Left renal pelvis (tissue), 4 donors: ENCODE measurements around the gene SH3BP1. TPM values are rescaled to one million over a fixed set of nuclear protein-coding genes. Genes with fewer than 3 reads are reported as not detected.
"Not testable (repeated sequence)": the region's sequence is repeated elsewhere in the genome, so short reads cannot be mapped to it uniquely, and the experiment has no call there.

ENCODE experiments used
- DNase-seq, 4 donors: peaks; one replicate each; pipeline ENCODE4 v3.0.0-alpha.2; 2013; ENCODE audit warnings: low read depth in 4 of 4, low spot score in 3 of 4
- polyA plus RNA-seq, 4 donors: library from polyadenylated mRNA; unstranded; fragments of 120-200 nt; gene quantifications; one replicate each; pipeline ENCODE4 v1.2.1, GENCODE V29; 2013; ENCODE audit not compliant: insufficient read length in 4 of 4

Gene SH3BP1
- 10 to 100 TPM; 16.1 to 27.5 (median 24.1) TPM for polyA plus RNA-seq

- DNase-seq, result peak in 1 of 4 donors; percentile 46
Measured at GRCh38 chr22:37639070-37639760, at the start of gene SH3BP1. Gene SH3BP1, plus strand, starts transcription at chr22:37639669. Its CDS starts 119 bp downstream, at chr22:37639788.

GRCh38 chr22:37591081-37591480, 48.4 kb upstream of the SH3BP1 start:
- DNase-seq, result not testable (repeated sequence)

GRCh38 chr22:37591823-37592404, 47.6 kb upstream of the SH3BP1 start:
- DNase-seq, result no peak

- no peak for DNase-seq
Measured at GRCh38 chr22:37594237-37594636, 45.2 kb upstream of the SH3BP1 start.

- no peak for DNase-seq
Measured at GRCh38 chr22:37599153-37599552, 40.3 kb upstream of the SH3BP1 start.

- no peak for DNase-seq
Measured at GRCh38 chr22:37601203-37601539, 38.3 kb upstream of the SH3BP1 start.

GRCh38 chr22:37601540-37602442, 37.7 kb upstream of the SH3BP1 start:
- DNase-seq, result peak in 1 of 4 donors; percentile 73

GRCh38 chr22:37602546-37603277, 36.8 kb upstream of the SH3BP1 start:
- not testable (repeated sequence) for DNase-seq

GRCh38 chr22:37604074-37604473, 35.4 kb upstream of the SH3BP1 start:
- no peak for DNase-seq

- no peak for DNase-seq
Measured at GRCh38 chr22:37604875-37605274, 34.6 kb upstream of the SH3BP1 start.

GRCh38 chr22:37607010-37607934, 32.2 kb upstream of the SH3BP1 start:
- DNase-seq, result peak in 1 of 4 donors; percentile 78

GRCh38 chr22:37607935-37608476, 31.5 kb upstream of the SH3BP1 start:
- DNase-seq, result no peak

- peak; percentile 92 to 94 (median 93) for DNase-seq
Measured at GRCh38 chr22:37608477-37609239, 30.8 kb upstream of the SH3BP1 start, which contains the start of gene GGA1. Gene GGA1, plus strand, starts transcription at chr22:37608834. Its CDS starts 27 bp downstream, at chr22:37608861.

GRCh38 chr22:37609240-37610152, 30.0 kb upstream of the SH3BP1 start:
- no peak for DNase-seq

- not testable (repeated sequence) for DNase-seq
Measured at GRCh38 chr22:37610153-37610475, 29.4 kb upstream of the SH3BP1 start.

GRCh38 chr22:37610480-37611129, 28.9 kb upstream of the SH3BP1 start:
- no peak for DNase-seq

- DNase-seq, result no peak
Measured at GRCh38 chr22:37611207-37611606, 28.3 kb upstream of the SH3BP1 start.
